SJCRH30 (cell line): ENCODE data around the gene NCAPG. TPM values are rescaled to one million over a fixed set of nuclear protein-coding genes. Genes with fewer than 3 reads are reported as not detected.

Experiments used
- DNase-seq, 2 experiments: peaks; one replicate each; pipeline ENCODE4 v3.0.0-alpha.2; 2015 to 2020
- H3K27ac ChIP-seq: fragments of 250-450 bp; sonication (Bioruptor Pico); 2 replicates; pipeline ENCODE4 v1.5.1; 2020; ENCODE audit warnings: mild to moderate bottlenecking, moderate library complexity
- H3K27me3 ChIP-seq: fragments of 250-450 bp; sonication (Bioruptor Pico); 2 replicates; pipeline ENCODE4 v1.5.1; 2020; ENCODE audit warnings: mild to moderate bottlenecking, moderate library complexity
- H3K36me3 ChIP-seq: fragments of 250-450 bp; sonication (Bioruptor Pico); 2 replicates; pipeline ENCODE4 v1.5.1; 2020; ENCODE audit warnings: mild to moderate bottlenecking, moderate library complexity
- H3K4me1 ChIP-seq: fragments of 250-450 bp; sonication (Bioruptor Pico); 2 replicates; pipeline ENCODE4 v1.5.1; 2020; ENCODE audit warnings: mild to moderate bottlenecking, moderate library complexity
- H3K4me3 ChIP-seq: fragments of 250-450 bp; sonication (Bioruptor Pico); 2 replicates; pipeline ENCODE4 v1.5.1; 2020; ENCODE audit warnings: mild to moderate bottlenecking, moderate library complexity
- H3K9me3 ChIP-seq: fragments of 250-450 bp; sonication (Bioruptor Pico); replicated peaks from 2 replicates; pipeline ENCODE4 v1.5.1; 2020; ENCODE audit warnings: mild to moderate bottlenecking, moderate library complexity
- total RNA-seq: library from RNA; depleted of rRNA; stranded (reverse); fragments of >200 nt; shearing (Covaris generic); gene quantifications from 2 replicates; pipeline ENCODE4 v1.2.3, GENCODE V29; 2014

NCAPG gene
- total RNA-seq, 1 experiment from 2014 or later: 123 TPM

DNA sequence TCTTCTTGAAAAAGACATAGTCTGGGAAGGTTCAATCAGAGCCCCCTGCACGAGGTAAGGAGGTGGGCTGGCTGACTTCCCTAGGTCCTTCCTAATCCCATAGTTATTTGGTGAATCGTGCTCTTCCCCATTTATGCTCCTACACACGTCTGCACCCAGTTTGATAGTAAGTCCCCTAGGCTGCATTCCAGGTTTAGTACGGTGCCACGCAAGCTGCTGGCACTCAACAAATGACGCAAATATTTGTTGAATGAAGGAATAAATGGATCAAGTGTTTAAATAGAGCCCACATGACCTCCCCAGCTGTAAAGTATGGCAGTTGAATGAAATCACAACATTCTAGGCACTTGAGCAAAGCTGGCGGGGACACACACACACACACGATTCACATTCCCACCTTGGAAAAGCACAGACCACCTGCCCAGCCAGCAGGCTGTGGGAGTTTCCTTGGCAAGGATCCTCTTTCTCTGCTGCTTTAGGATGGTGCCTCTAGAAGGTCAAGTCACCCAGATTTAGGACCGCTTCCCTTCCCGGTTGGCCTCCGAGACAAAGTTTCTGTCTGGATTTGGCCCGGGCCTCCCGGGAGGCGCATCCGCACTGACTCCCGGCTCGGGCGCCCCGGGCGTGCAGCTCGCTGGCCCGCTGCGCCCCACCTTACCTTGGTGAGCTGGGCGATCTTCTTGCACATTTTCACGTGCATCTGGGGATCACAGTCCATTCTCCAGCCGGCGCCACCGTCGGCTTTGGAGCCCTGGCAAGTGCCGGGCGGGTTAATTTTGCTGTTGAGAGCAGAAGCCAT, 30.1 kb upstream of the NCAPG start:
- no peak overlapping the region for H3K27ac ChIP-seq
- H3K36me3 ChIP-seq: no peaks in the 10 kb centered on the region
- H3K9me3 ChIP-seq: no peaks in the 10 kb centered on the region
- no peak overlapping the region for H3K4me3 ChIP-seq
- H3K27me3 ChIP-seq: no peaks in the 10 kb centered on the region
- H3K4me1 ChIP-seq: no peaks in the 10 kb centered on the region
- DNase-seq: no peak

- H3K27me3 ChIP-seq: no peaks in the 10 kb centered on the region
- no peak for DNase-seq
- no peaks in the 10 kb centered on the region for H3K9me3 ChIP-seq
- H3K27ac ChIP-seq: no peak within 1 kb of the TSS
- no peaks in the 10 kb centered on the region for H3K36me3 ChIP-seq
- no peak within 1 kb of the TSS for H3K4me3 ChIP-seq
- H3K4me1 ChIP-seq: no peaks in the 10 kb centered on the region
Observed at GRCh38 chr4:17781300-17782287, 29.2 kb upstream of the NCAPG start, which contains the start of gene FAM184B. FAM184B (minus strand) TSS chr4:17781621; CDS start chr4:17781299, 322 bp downstream.

DNA sequence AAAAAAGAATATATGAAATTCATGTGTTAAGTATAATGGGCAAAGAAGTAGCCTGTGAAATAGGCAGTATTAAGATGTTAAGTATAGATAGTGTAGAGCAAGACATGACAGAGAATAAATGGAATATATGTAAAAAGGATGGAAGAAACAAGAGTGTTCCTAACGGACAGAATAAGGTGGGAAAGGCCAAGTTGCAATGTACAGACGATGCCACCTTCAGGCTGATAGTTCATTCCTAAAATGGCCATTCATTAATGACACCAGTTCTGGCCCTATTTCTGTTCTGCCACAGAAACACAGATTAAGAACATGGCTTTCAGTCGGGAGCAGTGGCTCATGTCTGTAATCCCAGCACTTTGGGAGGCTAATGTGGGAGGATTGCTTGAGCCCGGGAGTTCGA, 24.9 kb upstream of the NCAPG start:
- no peaks in the 10 kb centered on the region for H3K4me1 ChIP-seq
- H3K4me3 ChIP-seq: no peak overlapping the region
- DNase-seq: peak in 1 of 2 experiments; percentile 29
- H3K27ac ChIP-seq: no peak overlapping the region
- no peaks in the 10 kb centered on the region for H3K9me3 ChIP-seq
- no peaks in the 10 kb centered on the region for H3K36me3 ChIP-seq
- H3K27me3 ChIP-seq: no peaks in the 10 kb centered on the region

DNA sequence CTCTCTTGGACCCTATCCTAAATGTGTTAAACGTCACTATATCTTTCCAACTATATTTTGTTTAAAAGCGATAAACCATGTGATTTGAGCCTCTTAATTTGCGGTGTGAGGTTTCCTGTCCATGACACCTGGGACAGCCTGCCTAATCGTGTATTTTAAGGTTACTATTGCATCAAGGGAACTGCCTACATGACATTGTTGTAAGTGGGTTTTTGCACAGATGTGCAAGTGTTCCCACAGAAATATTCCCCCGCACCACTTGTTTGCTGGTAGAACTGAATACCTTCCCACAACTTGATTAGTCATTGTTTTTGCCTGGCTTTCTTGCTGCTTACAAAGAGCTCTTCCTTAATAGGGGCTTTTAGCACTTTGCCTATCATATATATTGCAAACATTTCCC, 24.2 kb upstream of the NCAPG start:
- H3K36me3 ChIP-seq: no peaks in the 10 kb centered on the region; the same call in 1 of the 2 replicates
- H3K4me1 ChIP-seq: no peaks in the 10 kb centered on the region
- no peak for DNase-seq
- H3K9me3 ChIP-seq: no peaks in the 10 kb centered on the region
- no peak overlapping the region for H3K27ac ChIP-seq
- H3K4me3 ChIP-seq: no peak overlapping the region
- no peaks in the 10 kb centered on the region for H3K27me3 ChIP-seq

DNA sequence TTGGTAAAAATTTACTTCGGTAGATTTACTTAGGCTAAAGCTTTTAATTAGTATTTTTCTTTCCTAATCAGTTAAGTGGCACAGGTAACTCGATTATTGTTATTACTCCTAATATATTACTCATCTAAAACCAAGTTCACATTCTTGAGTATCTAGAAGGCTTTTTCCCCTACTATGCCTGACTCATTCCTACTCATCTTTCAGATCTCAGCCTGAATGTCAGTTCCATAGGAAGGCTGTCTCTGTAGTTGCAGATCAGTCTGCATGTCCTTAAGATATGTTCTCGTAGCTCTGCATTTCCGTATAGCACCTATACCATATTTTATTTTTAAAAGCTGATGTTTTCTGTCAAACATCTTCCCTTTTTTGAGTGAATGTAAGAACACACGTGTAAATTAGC, 23.5 kb upstream of the NCAPG start:
- H3K36me3 ChIP-seq: peaks cover 2% of the 10 kb centered on the region; the same call in 1 of the 2 replicates
- H3K4me1 ChIP-seq: no peaks in the 10 kb centered on the region
- no peaks in the 10 kb centered on the region for H3K27me3 ChIP-seq
- no peak overlapping the region for H3K4me3 ChIP-seq
- H3K9me3 ChIP-seq: no peaks in the 10 kb centered on the region
- no peak for DNase-seq
- H3K27ac ChIP-seq: no peak overlapping the region

GRCh38 chr4:17788956-17789355, 21.8 kb upstream of the NCAPG start:
- Histone ChIP-seq H3K36me3 (peaks cover 10% of the 10 kb centered on the region; the same call in 1 of the 2 replicates), H3K27me3 (no peaks in the 10 kb centered on the region), H3K9me3 (peaks cover 3% of the 10 kb centered on the region; the same call in 1 of the 2 replicates), H3K4me3 (no peak overlapping the region), H3K27ac (no peak overlapping the region), H3K4me1 (no peaks in the 10 kb centered on the region)
- no peak for DNase-seq

DNA sequence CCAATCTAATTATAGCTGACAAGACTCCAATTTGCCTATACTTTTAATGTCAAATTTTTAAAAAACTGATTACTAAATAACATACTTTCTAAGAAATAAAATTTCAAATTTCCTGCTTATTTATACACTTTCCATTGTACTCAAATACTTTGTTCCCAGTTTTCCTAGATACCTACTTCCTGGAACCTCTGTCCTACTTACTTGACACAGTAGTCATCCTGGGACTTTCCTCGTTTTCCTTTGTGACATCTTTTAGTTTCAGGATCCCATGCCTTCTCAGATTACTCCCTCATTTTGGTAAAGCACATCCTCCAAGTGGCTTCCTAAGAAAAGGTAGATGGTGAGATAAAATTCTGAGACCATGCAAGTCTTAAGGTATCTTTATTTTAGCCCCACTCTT, 16.0 kb upstream of the NCAPG start:
- Histone ChIP-seq H3K4me1 (no peaks in the 10 kb centered on the region), H3K36me3 (peaks cover 26% of the 10 kb centered on the region), H3K9me3 (peaks cover 3% of the 10 kb centered on the region; the same call in 1 of the 2 replicates), H3K27me3 (no peaks in the 10 kb centered on the region), H3K4me3 (no peak overlapping the region), H3K27ac (no peak overlapping the region)
- no peak for DNase-seq

- H3K4me1 ChIP-seq: 0 out of 2 replicates have a peak, but pooled peaks cover 2% of the 10 kb centered on the region
- H3K36me3 ChIP-seq: peaks cover 46% of the 10 kb centered on the region
- DNase-seq: no peak
- H3K27ac ChIP-seq: no peak overlapping the region
- H3K4me3 ChIP-seq: no peak overlapping the region
- H3K27me3 ChIP-seq: no peaks in the 10 kb centered on the region
- peaks cover 3% of the 10 kb centered on the region; the same call in 1 of the 2 replicates for H3K9me3 ChIP-seq
Observed at GRCh38 chr4:17797808-17798207, 13.0 kb upstream of the NCAPG start.

DNA sequence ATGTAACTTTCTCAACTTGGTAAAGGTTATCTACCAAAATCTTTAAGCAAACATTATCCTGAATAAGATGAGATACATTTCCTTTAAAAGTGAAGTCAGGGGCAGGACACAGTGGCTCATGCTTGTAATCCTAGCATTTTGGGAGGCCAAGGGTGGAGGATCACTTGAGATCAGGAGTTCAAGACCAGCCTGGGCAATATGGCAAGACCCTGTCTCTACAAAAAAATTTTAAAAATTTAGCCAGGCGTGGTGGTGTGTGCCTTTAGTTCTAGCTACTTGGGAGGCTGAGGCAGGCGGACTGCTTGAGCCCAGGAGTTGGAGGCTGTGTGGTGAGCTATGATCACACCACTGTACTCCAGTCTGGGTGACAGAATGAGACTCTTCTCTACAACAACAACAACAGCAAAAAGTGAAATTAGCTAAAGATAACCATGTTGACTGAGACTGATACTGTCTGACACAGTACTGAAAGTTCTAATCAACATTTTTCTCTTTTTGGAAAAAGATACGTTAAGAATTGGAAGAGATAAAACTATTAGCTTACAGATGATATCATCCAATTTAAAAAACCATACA, 5.1 kb upstream of the NCAPG start:
- no peak overlapping the region for H3K27ac ChIP-seq
- no peaks in the 10 kb centered on the region for H3K27me3 ChIP-seq
- peaks cover 53% of the 10 kb centered on the region for H3K36me3 ChIP-seq
- H3K4me3 ChIP-seq: no peak overlapping the region
- peaks cover 8% of the 10 kb centered on the region; the same call in 1 of the 2 replicates for H3K4me1 ChIP-seq
- no peak for DNase-seq
- no peaks in the 10 kb centered on the region for H3K9me3 ChIP-seq

DNA sequence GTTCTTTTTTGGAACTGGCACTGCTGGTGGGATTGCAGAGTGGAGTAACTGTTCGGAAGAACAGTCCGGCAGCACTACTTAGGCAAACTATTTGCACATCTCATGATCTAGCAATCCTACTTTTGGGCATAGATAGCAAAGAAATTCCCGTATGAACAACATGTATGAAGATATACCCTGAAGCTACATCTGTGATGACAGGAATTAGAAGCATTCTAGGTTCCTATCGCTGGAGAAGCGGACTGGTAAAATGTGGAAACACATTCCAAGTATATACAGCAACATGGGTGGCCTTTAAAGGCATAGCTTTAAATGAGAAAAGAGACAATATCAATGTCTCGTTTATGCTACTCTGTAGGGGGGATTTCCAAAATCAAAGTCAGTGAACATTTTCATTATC, 3.3 kb upstream of the NCAPG start:
- no peak overlapping the region for H3K27ac ChIP-seq

GRCh38 chr4:17809667-17810066, 1.1 kb upstream of the NCAPG start:
- Histone ChIP-seq H3K27ac (peak overlapping the region; percentile 92), H3K4me3 (peak overlapping the region; percentile 93), H3K9me3 (no peaks in the 10 kb centered on the region), H3K27me3 (no peaks in the 10 kb centered on the region), H3K36me3 (peaks cover 41% of the 10 kb centered on the region), H3K4me1 (peaks cover 9% of the 10 kb centered on the region; the same call in 1 of the 2 replicates)
- DNase-seq: peak in 1 of 2 experiments; percentile 14

More for the DNA sequence above, 3.3 kb upstream of the NCAPG start:
- Histone ChIP-seq H3K9me3 (no peaks in the 10 kb centered on the region), H3K36me3 (peaks cover 44% of the 10 kb centered on the region), H3K4me3 (no peak overlapping the region), H3K27me3 (no peaks in the 10 kb centered on the region), H3K4me1 (peaks cover 6% of the 10 kb centered on the region; the same call in 1 of the 2 replicates)
- no peak for DNase-seq

GRCh38 chr4:17811078-17811603, 362 bp downstream of the NCAPG start:
- peaks cover 9% of the 10 kb centered on the region; the same call in 1 of the 2 replicates for H3K4me1 ChIP-seq
- H3K4me3 ChIP-seq: peak overlapping the region; percentile 93
- DNase-seq: no peak
- no peaks in the 10 kb centered on the region for H3K9me3 ChIP-seq
- no peaks in the 10 kb centered on the region for H3K27me3 ChIP-seq
- peak overlapping the region; percentile 92 for H3K27ac ChIP-seq
- H3K36me3 ChIP-seq: peaks cover 49% of the 10 kb centered on the region

- H3K4me3 ChIP-seq: peak overlapping the region; percentile 93
- DNase-seq: peak in 1 of 2 experiments; percentile 10
- H3K27ac ChIP-seq: peak overlapping the region; percentile 92; the same call in 1 of the 2 replicates
- H3K36me3 ChIP-seq: peaks cover 58% of the 10 kb centered on the region
- peaks cover 9% of the 10 kb centered on the region; the same call in 1 of the 2 replicates for H3K4me1 ChIP-seq
- no peaks in the 10 kb centered on the region for H3K27me3 ChIP-seq
- H3K9me3 ChIP-seq: no peaks in the 10 kb centered on the region
Observed at GRCh38 chr4:17812125-17812524, 1.3 kb downstream of the NCAPG start.

DNA sequence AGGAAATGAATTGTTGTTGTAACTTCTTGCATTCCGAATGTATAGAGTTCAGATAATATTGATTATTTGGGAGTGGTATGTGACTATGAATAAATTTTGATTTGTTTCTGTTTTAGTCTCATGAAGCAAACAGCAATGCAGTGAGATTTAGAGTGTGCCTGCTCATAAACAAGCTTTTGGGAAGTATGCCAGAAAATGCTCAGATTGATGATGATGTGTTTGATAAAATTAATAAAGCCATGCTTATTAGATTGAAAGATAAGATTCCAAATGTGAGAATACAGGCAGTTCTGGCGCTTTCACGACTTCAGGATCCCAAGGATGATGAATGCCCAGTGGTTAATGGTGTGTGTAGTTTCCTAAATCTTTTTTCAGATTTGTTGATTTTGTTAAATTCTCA, 2.0 kb downstream of the NCAPG start:
- H3K27me3 ChIP-seq: no peaks in the 10 kb centered on the region
- H3K9me3 ChIP-seq: no peaks in the 10 kb centered on the region
- peak in 1 of 2 experiments; percentile 7 for DNase-seq
- H3K4me1 ChIP-seq: peaks cover 8% of the 10 kb centered on the region; the same call in 1 of the 2 replicates
- no peak overlapping the region for H3K27ac ChIP-seq
- peak overlapping the region; percentile 93 for H3K4me3 ChIP-seq
- peaks cover 61% of the 10 kb centered on the region for H3K36me3 ChIP-seq
